Measurements from ENCODE around the gene SIGLEC12. TPM values are rescaled to one million over a fixed set of nuclear protein-coding genes. Genes with fewer than 3 reads are reported as not detected.
A peak's percentile ranks its signal among the peaks of the same experiment; 100 is the strongest.

The SIGLEC12 gene
- total and polyA plus RNA-seq, 2 of the 13 experiments (the other 11 are each of a cell fraction or from before 2014, with no cell fraction given), result not detected

- TF ChIP-seq ZSCAN25 (CRISPR knock-in tag; IDR thresholded peaks at IDR 0.05), result no peak
- no peak for TF ChIP-seq HMGXB4 (CRISPR knock-in tag; IDR thresholded peaks at IDR 0.05; ENCODE audit: borderline replicate concordance in 1 of 2, low read depth in 1 of 2)
- TF ChIP-seq ZKSCAN5 (CRISPR knock-in tag; IDR thresholded peaks at IDR 0.05), result no peak
- peak; percentile 37; the same call in 1 of the 2 replicates for TF ChIP-seq THAP11 (CRISPR knock-in tag; IDR thresholded peaks at IDR 0.05)
- TF ChIP-seq NKX3-1 (CRISPR knock-in tag; IDR thresholded peaks at IDR 0.05), result 0 out of 2 replicates have a peak, but pooled peaks have one; percentile 46
- TF ChIP-seq ZNF432 (CRISPR knock-in tag; IDR thresholded peaks at IDR 0.05; ENCODE audit: borderline replicate concordance), result no peak
- no peak for TF ChIP-seq ZMYM2 (CRISPR knock-in tag; IDR thresholded peaks at IDR 0.05)
- TF ChIP-seq ZSCAN22 (CRISPR knock-in tag; IDR thresholded peaks at IDR 0.05), result no peak
- TF ChIP-seq ZBTB34 (CRISPR knock-in tag; IDR thresholded peaks at IDR 0.05), result no peak
- TF ChIP-seq ZSCAN12 (CRISPR knock-in tag; IDR thresholded peaks at IDR 0.05), result no peak
- peak; percentile 47; the same call in 1 of the 2 replicates for TF ChIP-seq ZBTB25 (CRISPR knock-in tag; IDR thresholded peaks at IDR 0.05)
- TF ChIP-seq SMAD1 (CRISPR knock-in tag; IDR thresholded peaks at IDR 0.05; ENCODE audit: borderline replicate concordance, low read depth), result no peak
- no peak for TF ChIP-seq TCF12 (IDR thresholded peaks at IDR 0.05)
- TF ChIP-seq TCF12 (CRISPR knock-in tag; IDR thresholded peaks at IDR 0.05), result no peak
- no peak for TF ChIP-seq FUBP1 (CRISPR knock-in tag; IDR thresholded peaks at IDR 0.05; ENCODE audit: borderline replicate concordance)
- TF ChIP-seq ZFP41 (CRISPR knock-in tag; IDR thresholded peaks at IDR 0.05; ENCODE audit: borderline replicate concordance), result no peak
- TF ChIP-seq ZBTB1 (CRISPR knock-in tag; IDR thresholded peaks at IDR 0.05; ENCODE audit: borderline replicate concordance), result no peak
- TF ChIP-seq KMT2B (CRISPR knock-in tag; IDR thresholded peaks at IDR 0.05), result no peak
- TF ChIP-seq NFE2 (CRISPR knock-in tag; IDR thresholded peaks at IDR 0.05), result no peak
These were observed 21.0 kb downstream of the SIGLEC12 start (continued) for GRCh38 chr19:51480590-51480989.

All from HepG2 (cell line).